Suppressor macrophage treated with lipopolysaccharide for 1 hour (primary cell): ENCODE data around the gene BAIAP2L1.

Source experiments
- DNase-seq, 3 donors: peaks; one replicate each; pipeline ENCODE4 v3.0.0-alpha.2; 2020 to 2022

The BAIAP2L1 gene

DNA sequence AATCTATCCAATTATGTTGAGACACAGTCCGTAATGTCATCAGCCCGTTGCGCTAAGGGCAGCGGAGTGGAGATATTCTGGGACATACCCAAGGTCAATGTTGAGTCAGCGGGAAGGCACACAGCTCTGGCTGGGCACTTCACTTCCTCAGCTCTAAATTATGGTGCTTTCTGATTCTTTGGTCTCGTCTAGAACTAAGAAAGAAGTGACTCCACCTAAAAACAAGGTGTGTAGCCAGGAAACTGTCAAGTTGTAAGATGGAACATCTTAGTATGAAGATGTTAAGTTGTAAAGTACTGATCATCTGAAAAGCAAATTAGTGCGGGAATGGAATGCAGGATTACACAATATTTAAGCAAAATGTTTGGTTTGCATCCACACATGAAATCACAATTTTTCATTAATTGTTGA, 43.1 kb downstream of the BAIAP2L1 start:
- peak in 1 of 3 donors; percentile 10 for DNase-seq

- DNase-seq = no peak
Measured at GRCh38 chr7:98355250-98355538, 45.7 kb downstream of the BAIAP2L1 start.

GRCh38 chr7:98354511-98355249, 46.2 kb downstream of the BAIAP2L1 start:
- no peak for DNase-seq

- no peak for DNase-seq
Measured at GRCh38 chr7:98354052-98354451, 46.8 kb downstream of the BAIAP2L1 start.

DNA sequence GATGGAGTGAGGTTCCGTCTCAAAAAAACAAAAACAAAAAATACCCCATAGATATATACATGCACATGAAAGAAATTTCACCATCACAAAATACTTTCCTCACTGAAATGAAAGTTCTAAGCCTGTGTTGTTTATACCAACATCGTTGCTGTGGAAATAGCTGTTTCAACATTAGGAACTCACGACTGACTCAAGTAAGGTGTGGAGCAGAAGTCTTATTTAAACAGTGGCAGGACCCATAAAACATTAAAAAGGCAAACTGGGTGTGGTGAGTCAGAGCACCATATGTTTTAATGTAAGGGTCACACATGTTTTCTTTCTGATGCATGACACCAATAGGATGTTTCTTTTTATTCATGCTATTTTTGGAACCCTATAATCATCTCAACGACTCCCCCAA, 48.3 kb downstream of the BAIAP2L1 start:
- no peak for DNase-seq

GRCh38 chr7:98351136-98351535, 49.8 kb downstream of the BAIAP2L1 start:
- no peak for DNase-seq

- DNase-seq = no peak
Measured at GRCh38 chr7:98348726-98349474, 52.0 kb downstream of the BAIAP2L1 start.

- no peak for DNase-seq
Measured at GRCh38 chr7:98346515-98347069, 54.3 kb downstream of the BAIAP2L1 start.

DNA sequence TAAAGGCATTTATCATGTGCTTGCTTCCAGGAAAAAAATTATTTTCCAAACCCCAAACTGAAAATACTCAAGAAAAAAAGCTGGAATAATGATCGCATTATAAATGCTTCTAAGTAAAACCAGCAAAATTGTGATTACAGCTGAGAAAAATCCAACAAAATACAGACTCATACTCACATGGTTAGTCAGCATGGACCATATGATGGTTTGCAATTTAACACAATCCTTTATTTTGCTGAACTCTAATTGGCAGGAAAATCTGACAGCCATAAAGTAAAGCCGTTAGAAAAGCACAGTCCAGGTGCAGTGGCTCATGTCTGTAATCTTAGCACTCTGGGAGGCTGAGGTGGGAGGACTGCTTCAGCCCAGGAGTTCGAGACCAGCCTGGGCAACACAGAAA, 59.8 kb downstream of the BAIAP2L1 start:
- no peak for DNase-seq

GRCh38 chr7:98339043-98339442, 61.8 kb downstream of the BAIAP2L1 start:
- no peak for DNase-seq

DNA sequence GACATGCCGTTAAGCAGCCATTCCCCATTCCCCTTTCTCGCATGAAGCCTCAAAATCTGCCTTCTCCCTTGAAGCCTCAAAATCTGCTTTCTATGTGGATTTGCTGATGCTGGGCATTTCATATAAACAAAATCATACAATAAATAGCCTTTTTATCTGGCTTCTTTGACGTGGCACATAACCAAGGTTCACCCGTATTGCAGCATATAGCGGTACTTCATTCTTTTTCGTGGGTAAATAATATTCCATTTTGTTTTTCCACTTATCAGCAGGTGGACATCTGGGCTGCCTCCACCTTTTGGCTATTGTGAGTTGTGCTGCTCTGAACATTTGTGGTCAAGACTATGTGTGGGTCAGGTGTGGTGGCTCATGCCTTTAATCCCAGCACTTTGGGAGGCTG, 62.4 kb downstream of the BAIAP2L1 start:
- no peak for DNase-seq

GRCh38 chr7:98335411-98335977, 65.4 kb downstream of the BAIAP2L1 start:
- no peak for DNase-seq

GRCh38 chr7:98334081-98334480, 66.8 kb downstream of the BAIAP2L1 start:
- DNase-seq = no peak

- DNase-seq = no peak
Measured at GRCh38 chr7:98330926-98331529, 69.9 kb downstream of the BAIAP2L1 start.

GRCh38 chr7:98329791-98330373, 71.0 kb downstream of the BAIAP2L1 start:
- DNase-seq = no peak

DNA sequence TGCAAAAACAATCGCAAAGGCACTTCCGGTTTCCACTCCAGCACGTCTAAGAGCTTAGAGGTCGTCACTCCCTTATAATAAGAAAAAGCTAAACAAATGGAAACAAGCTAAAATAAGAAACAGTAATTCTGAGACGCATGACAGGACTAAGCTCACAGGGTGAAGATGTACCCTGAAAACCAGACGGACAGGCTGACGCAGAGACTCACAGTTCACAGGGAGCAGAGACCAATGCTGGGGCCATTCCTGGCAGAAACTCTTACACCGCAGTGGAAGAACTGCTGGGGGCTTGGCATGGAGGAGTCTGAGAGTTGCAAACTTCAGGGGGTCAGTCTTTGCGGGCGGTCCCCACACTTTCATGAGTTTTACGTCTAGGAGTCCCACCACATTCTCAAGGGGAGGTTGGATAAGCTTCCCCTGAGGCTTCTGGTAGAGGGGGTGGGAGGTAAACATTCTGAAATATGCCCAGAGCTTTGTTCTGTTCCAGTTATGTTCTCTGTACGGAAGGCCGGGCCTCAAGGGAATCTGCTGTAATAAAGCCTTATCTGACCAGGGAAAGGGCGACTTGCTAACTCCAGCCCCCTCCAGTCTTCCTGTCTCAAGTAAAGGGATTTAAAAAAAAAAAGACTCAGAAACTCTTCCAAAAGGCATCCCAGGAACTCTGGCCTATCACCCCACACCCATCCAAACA, 71.6 kb downstream of the BAIAP2L1 start:
- no peak for DNase-seq

DNA sequence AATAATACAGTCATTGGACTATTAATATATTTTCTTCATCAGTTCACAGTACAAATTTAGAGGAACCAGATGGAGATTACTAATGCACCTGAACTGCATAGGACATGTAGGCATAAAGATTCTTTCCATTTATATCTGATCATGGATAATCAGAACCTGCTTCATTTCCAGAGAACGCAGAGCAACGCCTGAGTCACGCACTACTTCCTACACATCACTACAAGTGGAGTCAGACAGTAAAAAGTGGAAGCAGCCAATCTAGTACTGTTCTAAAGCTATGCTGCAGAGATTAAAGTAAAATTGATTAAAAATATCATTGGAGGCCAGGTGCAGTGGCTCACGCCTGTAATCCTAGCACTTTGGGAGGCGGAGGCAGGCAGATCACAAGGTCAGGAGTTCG, 76.1 kb downstream of the BAIAP2L1 start:
- no peak for DNase-seq

GRCh38 chr7:98323597-98324322, 77.1 kb downstream of the BAIAP2L1 start:
- no peak for DNase-seq

DNA sequence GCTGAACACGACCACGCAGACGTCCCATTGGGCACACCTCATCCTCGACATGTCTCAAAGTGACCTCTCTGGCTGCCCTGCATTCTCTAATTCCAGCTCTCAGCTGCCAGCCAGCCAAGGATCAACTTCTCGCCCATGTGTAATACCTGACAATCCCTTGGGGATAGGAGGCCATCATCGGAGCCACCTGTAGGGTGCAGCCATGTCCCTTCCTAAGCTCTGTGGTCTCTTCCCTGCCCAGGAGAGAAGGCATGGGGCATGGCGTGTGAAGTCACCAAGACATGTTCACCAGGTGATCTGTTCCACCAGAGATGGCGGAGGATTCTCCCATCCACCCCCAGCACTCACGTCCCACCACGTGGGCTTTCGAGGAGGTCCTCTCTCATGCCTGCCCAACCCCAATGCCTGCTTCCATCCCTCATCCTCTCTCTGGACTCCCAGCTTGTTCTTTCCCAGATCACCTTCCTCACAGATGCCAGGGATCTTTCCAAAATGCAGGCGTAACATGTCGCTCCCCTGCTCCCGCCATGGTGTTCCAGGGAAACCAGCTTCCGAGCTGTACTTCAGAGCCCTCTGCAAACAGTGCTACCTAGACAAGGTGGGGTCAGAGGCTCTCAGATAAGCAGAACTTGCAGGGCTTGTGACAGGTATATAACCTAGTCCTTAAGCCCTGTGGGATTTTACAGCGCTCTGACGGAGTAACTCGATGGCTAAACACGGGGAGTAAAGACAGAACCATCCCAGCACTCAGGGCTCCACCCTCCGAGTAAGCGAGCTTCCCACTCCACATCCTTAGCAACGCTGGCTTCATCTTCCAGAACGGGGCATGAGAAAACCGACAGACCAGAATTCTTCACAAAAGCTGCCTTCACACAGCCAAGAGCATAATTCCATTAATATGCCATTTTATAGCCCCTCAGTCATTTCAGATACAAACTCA, 78.3 kb downstream of the BAIAP2L1 start:
- no peak for DNase-seq

DNA sequence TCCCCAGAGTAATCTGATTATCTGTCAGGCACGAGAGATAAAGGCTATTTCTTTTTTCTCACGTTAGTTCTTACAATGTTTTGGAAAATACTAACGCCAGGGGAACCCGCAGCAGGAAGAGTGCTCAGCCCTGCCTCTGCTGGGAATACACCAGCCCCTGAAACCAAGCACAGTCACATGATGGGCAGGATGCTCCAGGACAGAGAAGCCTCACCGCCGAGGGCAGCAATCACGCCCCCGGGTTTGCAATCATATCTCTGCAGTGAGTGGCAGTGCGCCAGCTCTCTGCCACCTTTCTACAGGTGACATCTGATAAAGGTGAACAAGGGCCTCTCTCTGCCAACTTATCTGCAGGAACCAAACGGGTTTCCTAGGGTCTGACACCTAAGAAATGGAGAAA, 79.6 kb downstream of the BAIAP2L1 start:
- DNase-seq = no peak

GRCh38 chr7:98319176-98319575, 81.7 kb downstream of the BAIAP2L1 start:
- no peak for DNase-seq
